Body of pancreas (tissue), 4 donors: ENCODE results near the gene MAML3. TPM values are rescaled to one million over a fixed set of nuclear protein-coding genes. Genes with fewer than 3 reads are reported as not detected.
A peak's percentile ranks its signal among the peaks of the same experiment; 100 is the strongest.

ENCODE experiments used
- ATAC-seq: fragments of 150-250 bp; one replicate; pipeline ENCODE4 v1.9.1; 2016
- DNase-seq, 4 donors: peaks; one replicate each; pipeline ENCODE4 v3.0.0-alpha.2; 2019
- H3K27ac ChIP-seq, 4 donors: fragments of 200-600 bp; sonication (generic); 1 replicate in 3 of 4; 2 replicates in 1 of 4; pipeline versions ENCODE4 v1.5.1 to v1.6.1; 2016 to 2019; ENCODE audit warnings: mild to moderate bottlenecking in 1 of 4, mixed read lengths in 1 of 4, moderate library complexity in 1 of 4
- H3K27me3 ChIP-seq, 2 donors: fragments of 200-600 bp; sonication (generic); one replicate each; pipeline ENCODE4 v1.6.0; 2016; ENCODE audit warnings: mild to moderate bottlenecking in 1 of 2
- H3K36me3 ChIP-seq, 2 donors: fragments of 200-600 bp; sonication (generic); replicated peaks in 1 of 2; 2 replicates each; pipeline ENCODE4 v1.5.1; 2016; ENCODE audit warnings: low read depth in 2 of 2; ENCODE audit not compliant: insufficient read depth in 1 of 2
- H3K4me1 ChIP-seq: fragments of 200-600 bp; sonication (generic); one replicate; pipeline ENCODE4 v1.6.0; 2016
- H3K4me3 ChIP-seq, 2 donors: fragments of 200-600 bp; sonication (generic); 1 replicate in 1 of 2; 2 replicates in 1 of 2; pipeline ENCODE4 v1.5.1; 2016 to 2019
- H3K9me3 ChIP-seq, 3 donors: fragments of 200-600 bp; sonication (generic); 1 replicate in 2 of 3; 2 replicates in 1 of 3; pipeline ENCODE4 v1.5.1; 2016
- CTCF ChIP-seq, 7 experiments: fragments of 450-650 bp in 4 of 7; fragments of 200-600 bp in 3 of 7; sonication (generic) in 3 of 7; IDR thresholded peaks; one replicate each; pipeline ENCODE4 v1.5.1; 2016 to 2019; ENCODE audit warnings: antibody characterized with exemption in 7 of 7
- POLR2A ChIP-seq, 3 donors: fragments of 450-650 bp; IDR thresholded peaks; one replicate each; pipeline ENCODE4 v1.6.1; 2016; ENCODE audit warnings: antibody characterized with exemption in 3 of 3, mild to moderate bottlenecking in 2 of 3
- WGBS, 2 donors: methylation state at CpG; one replicate each; pipeline ENCODE4 v1.1.5; 2017; 5-methylcytosine and 5-hydroxymethylcytosine counted together
- intact Hi-C: fragments of 100-400 bp; cut with DNase I; formaldehyde crosslinking; loops from one replicate; pipeline ENCODE4 v1.15.1; 2023
- total RNA-seq, 2 donors: library from RNA; depleted of rRNA; stranded (reverse); fragments of >200 nt; gene quantifications; one replicate each; pipeline ENCODE4 v1.1.0, GENCODE V29; 2016

The MAML3 gene
- total RNA-seq, 2 donors from 2014 or later, result 11.2 to 11.4 TPM

- Histone ChIP-seq H3K36me3 (no peaks in the 10 kb centered on the region), H3K4me1 (peaks cover 9% of the 10 kb centered on the region), H3K4me3 (no peak overlapping the region), H3K27ac (no peak overlapping the region), H3K9me3 (no peaks in the 10 kb centered on the region), H3K27me3 (no peaks in the 10 kb centered on the region)
- intact Hi-C loops, result no loop called here
- ATAC-seq (no peak), DNase-seq (no peak)
- no peak for TF ChIP-seq POLR2A (IDR thresholded peaks at IDR 0.05)
- 84 to 88% methylated on average over 21 of the region's 21 CpGs for WGBS, 2 donors
Measured at GRCh38 chr4:139833151-139833910, 320.7 kb downstream of the MAML3 start.

GRCh38 chr4:139828966-139829664, 324.9 kb downstream of the MAML3 start:
- intact Hi-C loops, result no loop called here
- Histone ChIP-seq H3K27me3 (no peaks in the 10 kb centered on the region), H3K4me1 (peaks cover 9% of the 10 kb centered on the region), H3K4me3 (no peak overlapping the region), H3K27ac (no peak overlapping the region), H3K9me3 (no peaks in the 10 kb centered on the region), H3K36me3 (no peaks in the 10 kb centered on the region)
- DNase-seq, result peak in 1 of 4 donors; percentile 25
- WGBS, 2 donors, result 73 to 90% methylated on average over 7 of the region's 7 CpGs
- ATAC-seq, result no peak
- no peak for TF ChIP-seq CTCF (IDR thresholded peaks at IDR 0.05)
- no peak for TF ChIP-seq POLR2A (IDR thresholded peaks at IDR 0.05)

- H3K36me3 ChIP-seq, result no peaks in the 10 kb centered on the region
- no peak overlapping the region for H3K4me3 ChIP-seq
- no peak for TF ChIP-seq POLR2A (IDR thresholded peaks at IDR 0.05)
- TF ChIP-seq CTCF (IDR thresholded peaks at IDR 0.05), result no peak
- intact Hi-C loops, result no loop called here
- no peak overlapping the region for H3K27ac ChIP-seq
- DNase-seq (no peak), ATAC-seq (no peak)
- peaks cover 5% of the 10 kb centered on the region for H3K4me1 ChIP-seq
- 92 to 96% methylated on average over 8 of the region's 8 CpGs for WGBS, 2 donors
- no peaks in the 10 kb centered on the region for H3K27me3 ChIP-seq
- H3K9me3 ChIP-seq, result no peaks in the 10 kb centered on the region
Measured at GRCh38 chr4:139826426-139826825, 327.6 kb downstream of the MAML3 start.

- Histone ChIP-seq H3K4me3 (no peak overlapping the region), H3K36me3 (no peaks in the 10 kb centered on the region), H3K4me1 (no peaks in the 10 kb centered on the region), H3K27ac (no peak overlapping the region), H3K9me3 (no peaks in the 10 kb centered on the region), H3K27me3 (no peaks in the 10 kb centered on the region)
- intact Hi-C loops, result no loop called here
- WGBS, 2 donors, result 79 to 85% methylated on average over 11 to 13 of the region's 13 CpGs
- DNase-seq (no peak), ATAC-seq (no peak)
- TF ChIP-seq POLR2A (IDR thresholded peaks at IDR 0.05) (no peak), CTCF (IDR thresholded peaks at IDR 0.05) (no peak)
Measured at GRCh38 chr4:139825523-139826014, 328.4 kb downstream of the MAML3 start.

- ATAC-seq (no peak), DNase-seq (no peak)
- no peaks in the 10 kb centered on the region for H3K27me3 ChIP-seq
- TF ChIP-seq POLR2A (IDR thresholded peaks at IDR 0.05) (no peak), CTCF (IDR thresholded peaks at IDR 0.05) (no peak)
- 74 to 86% methylated on average over 9 of the region's 9 CpGs for WGBS, 2 donors
- no peaks in the 10 kb centered on the region for H3K36me3 ChIP-seq
- H3K9me3 ChIP-seq, result no peaks in the 10 kb centered on the region
- intact Hi-C loops, result no loop called here
- H3K27ac ChIP-seq, result no peak overlapping the region
- H3K4me3 ChIP-seq, result no peak overlapping the region
- H3K4me1 ChIP-seq, result no peaks in the 10 kb centered on the region
Measured at GRCh38 chr4:139824882-139825522, 329.0 kb downstream of the MAML3 start.
